Measurements from ENCODE around the gene CBL. TPM values are rescaled to one million over a fixed set of nuclear protein-coding genes. Genes with fewer than 3 reads are reported as not detected.

The CBL gene
- total RNA-seq, 1 experiment from 2014 or later = 52.7 TPM

- H3K27ac Mint-ChIP-seq (ENCODE audit: unreplicated experiment) = no peak overlapping the region
- H3K9me3 Mint-ChIP-seq (ENCODE audit: unreplicated experiment) = peaks cover 13% of the 10 kb centered on the region
- ChIA-PET CTCF (no interaction called here), POLR2A (no interaction called here)
- intact Hi-C loops (cut with micrococcal nuclease; ENCODE audit: unreplicated experiment) = no loop called here
- no TSS peak for BruUV-seq (replicated peaks)
- H3K4me3 Mint-ChIP-seq (ENCODE audit: unreplicated experiment) = no peak overlapping the region
- H3K4me1 Mint-ChIP-seq (ENCODE audit: low read depth, unreplicated experiment) = peaks cover 6% of the 10 kb centered on the region
- no peaks in the 10 kb centered on the region for H3K27me3 ChIP-seq (replicated peaks; ENCODE audit: control insufficient read depth, insufficient read depth, low read length)
- H3K4me1 ChIP-seq = peaks cover 10% of the 10 kb centered on the region
- H3K9me3 ChIP-seq = no peaks in the 10 kb centered on the region
- 0 out of 2 replicates have a peak, but pooled peaks cover 2% of the 10 kb centered on the region for H3K36me3 ChIP-seq (ENCODE audit: control insufficient read depth, insufficient read depth, low read length)
- no peak overlapping the region for H3K4me3 ChIP-seq (ENCODE audit: low read depth, low read length)
- H3K36me3 Mint-ChIP-seq (ENCODE audit: insufficient read depth, unreplicated experiment) = peaks cover 37% of the 10 kb centered on the region
- H3K27me3 Mint-ChIP-seq (ENCODE audit: insufficient read depth, unreplicated experiment) = no peaks in the 10 kb centered on the region
- no peak for DNase-seq
- TF ChIP-seq CTCF (IDR thresholded peaks at IDR 0.05; ENCODE audit: insufficient read depth in 1 of 2, low read depth in 1 of 2, low read length in 1 of 2, severe bottlenecking in 1 of 2, unreplicated experiment in 1 of 2) = no peak
Observed at GRCh38 chr11:119249671-119250010, 43.5 kb downstream of the CBL start.

GRCh38 chr11:119251114-119251513 is 45.0 kb downstream of the CBL start:
- no peak overlapping the region for H3K4me3 Mint-ChIP-seq (ENCODE audit: unreplicated experiment)
- Histone ChIP-seq H3K27me3 (replicated peaks; ENCODE audit: control insufficient read depth, insufficient read depth, low read length) (no peaks in the 10 kb centered on the region), H3K4me1 (no peaks in the 10 kb centered on the region), H3K9me3 (no peaks in the 10 kb centered on the region), H3K4me3 (ENCODE audit: low read depth, low read length) (no peak overlapping the region), H3K36me3 (ENCODE audit: control insufficient read depth, insufficient read depth, low read length) (0 out of 2 replicates have a peak, but pooled peaks cover 2% of the 10 kb centered on the region)
- POLR2A ChIA-PET = interaction anchor here (0.5 kb wide), 1 partner anchor 148 kb away, joined by 13 read pairs; no protein-coding TSS in a partner anchor
- no peak for TF ChIP-seq CTCF (IDR thresholded peaks at IDR 0.05; ENCODE audit: insufficient read depth in 1 of 2, low read depth in 1 of 2, low read length in 1 of 2, severe bottlenecking in 1 of 2, unreplicated experiment in 1 of 2)
- no TSS peak for BruUV-seq (replicated peaks)
- H3K27ac Mint-ChIP-seq (ENCODE audit: unreplicated experiment) = no peak overlapping the region
- DNase-seq = no peak
- peaks cover 30% of the 10 kb centered on the region for H3K36me3 Mint-ChIP-seq (ENCODE audit: insufficient read depth, unreplicated experiment)
- peaks cover 6% of the 10 kb centered on the region for H3K4me1 Mint-ChIP-seq (ENCODE audit: low read depth, unreplicated experiment)
- intact Hi-C loops (cut with micrococcal nuclease; ENCODE audit: unreplicated experiment) = no loop called here
- H3K9me3 Mint-ChIP-seq (ENCODE audit: unreplicated experiment) = peaks cover 13% of the 10 kb centered on the region
- CTCF ChIA-PET = interaction anchor here (0.9 kb wide), 1 partner anchor 1221 kb away, joined by 3 read pairs; no protein-coding TSS in a partner anchor
- H3K27me3 Mint-ChIP-seq (ENCODE audit: insufficient read depth, unreplicated experiment) = no peaks in the 10 kb centered on the region

GRCh38 chr11:119254239-119254638 is 48.1 kb downstream of the CBL start:
- no peaks in the 10 kb centered on the region for H3K27me3 Mint-ChIP-seq (ENCODE audit: insufficient read depth, unreplicated experiment)
- 0 out of 2 replicates have a peak, but pooled peaks cover 2% of the 10 kb centered on the region for H3K36me3 ChIP-seq (ENCODE audit: control insufficient read depth, insufficient read depth, low read length)
- no TSS peak for BruUV-seq (replicated peaks)
- no peaks in the 10 kb centered on the region for H3K27me3 ChIP-seq (replicated peaks; ENCODE audit: control insufficient read depth, insufficient read depth, low read length)
- H3K4me3 ChIP-seq (ENCODE audit: low read depth, low read length) = no peak overlapping the region
- no peak for TF ChIP-seq CTCF (IDR thresholded peaks at IDR 0.05; ENCODE audit: insufficient read depth in 1 of 2, low read depth in 1 of 2, low read length in 1 of 2, severe bottlenecking in 1 of 2, unreplicated experiment in 1 of 2)
- ChIA-PET POLR2A (no interaction called here), CTCF (no interaction called here)
- H3K36me3 Mint-ChIP-seq (ENCODE audit: insufficient read depth, unreplicated experiment) = peaks cover 14% of the 10 kb centered on the region
- peaks cover 6% of the 10 kb centered on the region for H3K4me1 Mint-ChIP-seq (ENCODE audit: low read depth, unreplicated experiment)
- no peak overlapping the region for H3K27ac Mint-ChIP-seq (ENCODE audit: unreplicated experiment)
- DNase-seq = no peak
- intact Hi-C loops (cut with micrococcal nuclease; ENCODE audit: unreplicated experiment) = no loop called here
- peaks cover 13% of the 10 kb centered on the region for H3K9me3 Mint-ChIP-seq (ENCODE audit: unreplicated experiment)
- H3K4me1 ChIP-seq = no peaks in the 10 kb centered on the region
- no peaks in the 10 kb centered on the region for H3K9me3 ChIP-seq
- no peak overlapping the region for H3K4me3 Mint-ChIP-seq (ENCODE audit: unreplicated experiment)
